DOHH2 (cell line): Measurements from ENCODE around the gene DLX3.

Experiments used
- H3F3A ChIP-seq: fragments of 200-600 bp; sonication (generic), shearing (Covaris generic); 2 replicates; pipeline ENCODE4 v1.6.0; 2016; ENCODE audit warnings: antibody characterized with exemption, mild to moderate bottlenecking; ENCODE audit not compliant: control insufficient read depth, insufficient read depth
- H3K27ac ChIP-seq: fragments of 200-600 bp; sonication (generic); 2 replicates; pipeline ENCODE4 v1.5.1; 2014; ENCODE audit warnings: low read depth, mild to moderate bottlenecking, low read length, moderate library complexity
- H3K27me3 ChIP-seq: fragments of 200-600 bp; sonication (generic); 2 replicates; pipeline ENCODE4 v1.6.1; 2014; ENCODE audit warnings: mild to moderate bottlenecking, low read length, mixed read lengths; ENCODE audit not compliant: control insufficient read depth
- H3K36me3 ChIP-seq: fragments of 200-600 bp; sonication (generic); 2 replicates; pipeline ENCODE4 v1.6.1; 2014; ENCODE audit warnings: mild to moderate bottlenecking, low read length, moderate library complexity, mixed read lengths; ENCODE audit not compliant: control insufficient read depth
- H3K4me1 ChIP-seq: fragments of 200-600 bp; sonication (generic); 2 replicates; pipeline ENCODE4 v1.6.1; 2014; ENCODE audit warnings: mild to moderate bottlenecking, low read length, mixed read lengths; ENCODE audit not compliant: control insufficient read depth
- H3K4me2 ChIP-seq: fragments of 200-600 bp; sonication (generic); 2 replicates; pipeline ENCODE4 v1.6.0; 2014; ENCODE audit warnings: mild to moderate bottlenecking, low read length, moderate library complexity
- H3K4me3 ChIP-seq: fragments of 200-600 bp; sonication (generic); 2 replicates; pipeline ENCODE4 v1.5.1; 2014; ENCODE audit warnings: mild to moderate bottlenecking, low read length, mixed read lengths
- H3K79me2 ChIP-seq: fragments of 200-600 bp; sonication (generic); 2 replicates; pipeline ENCODE4 v1.6.1; 2014; ENCODE audit warnings: mild to moderate bottlenecking, low read length, mixed read lengths; ENCODE audit not compliant: control insufficient read depth
- H3K9me2 ChIP-seq: fragments of 200-600 bp; sonication (generic); replicated peaks from 2 replicates; pipeline ENCODE4 v1.6.1; 2014; ENCODE audit warnings: mild to moderate bottlenecking, low read length, mixed read lengths; ENCODE audit not compliant: control insufficient read depth
- H3K9me3 ChIP-seq: fragments of 200-600 bp; sonication (generic); 2 replicates; pipeline ENCODE4 v1.6.1; 2014; ENCODE audit warnings: antibody characterized with exemption, low read length, mixed read lengths; ENCODE audit not compliant: control insufficient read depth, insufficient read depth
- H4K20me1 ChIP-seq: fragments of 200-600 bp; sonication (generic); 2 replicates; pipeline ENCODE4 v1.6.0; 2014; ENCODE audit warnings: low read depth, mild to moderate bottlenecking, antibody characterized with exemption, low read length, moderate library complexity; ENCODE audit not compliant: control insufficient read depth, insufficient read depth
- CTCF ChIP-seq: fragments of 200-600 bp; sonication (generic); IDR thresholded peaks from one replicate; pipeline ENCODE4 v1.5.1; 2014; ENCODE audit warnings: antibody characterized with exemption, mild to moderate bottlenecking, low read depth, low read length; ENCODE audit not compliant: poor library complexity, severe bottlenecking
- EZH2phosphoT487 ChIP-seq: fragments of 200-600 bp; sonication (generic); IDR thresholded peaks from 2 replicates; pipeline ENCODE4 v1.6.1; 2017; ENCODE audit warnings: borderline replicate concordance, mild to moderate bottlenecking, antibody characterized with exemption, low read length, moderate library complexity, mixed read lengths

Gene DLX3

GRCh38 chr17:49985310-49985990 is 9.6 kb downstream of the DLX3 start:
- H3K27ac ChIP-seq: no peak overlapping the region
- H3K9me3 ChIP-seq: no peaks in the 10 kb centered on the region
- H3K36me3 ChIP-seq: no peaks in the 10 kb centered on the region
- no peaks in the 10 kb centered on the region for H4K20me1 ChIP-seq
- no peaks in the 10 kb centered on the region for H3F3A ChIP-seq
- TF ChIP-seq EZH2phosphoT487: no peak
- no peak overlapping the region for H3K4me3 ChIP-seq
- H3K9me2 ChIP-seq: no peaks in the 10 kb centered on the region
- no peak overlapping the region for H3K4me2 ChIP-seq
- H3K27me3 ChIP-seq: peaks cover 3% of the 10 kb centered on the region
- H3K4me1 ChIP-seq: no peaks in the 10 kb centered on the region
- H3K79me2 ChIP-seq: no peaks in the 10 kb centered on the region

- TF ChIP-seq EZH2phosphoT487 (no peak), CTCF (no peak)
- H3K36me3 ChIP-seq: no peaks in the 10 kb centered on the region
Observed at GRCh38 chr17:49984776-49985175, 10.2 kb downstream of the DLX3 start.

GRCh38 chr17:49984283-49984682 is 10.7 kb downstream of the DLX3 start:
- no peak for TF ChIP-seq EZH2phosphoT487
- TF ChIP-seq CTCF: no peak
- Histone ChIP-seq H3K4me2 (no peak overlapping the region), H4K20me1 (no peaks in the 10 kb centered on the region), H3K9me3 (no peaks in the 10 kb centered on the region), H3K79me2 (no peaks in the 10 kb centered on the region), H3F3A (no peaks in the 10 kb centered on the region), H3K27me3 (peaks cover 6% of the 10 kb centered on the region), H3K9me2 (no peaks in the 10 kb centered on the region), H3K27ac (no peak overlapping the region), H3K4me3 (no peak overlapping the region), H3K4me1 (no peaks in the 10 kb centered on the region), H3K36me3 (no peaks in the 10 kb centered on the region)

More at GRCh38 chr17:49984776-49985175, 10.2 kb downstream of the DLX3 start:
- Histone ChIP-seq H3K9me3 (no peaks in the 10 kb centered on the region), H3K4me1 (no peaks in the 10 kb centered on the region), H3K79me2 (no peaks in the 10 kb centered on the region), H3K27ac (no peak overlapping the region), H3K27me3 (peaks cover 5% of the 10 kb centered on the region), H4K20me1 (no peaks in the 10 kb centered on the region), H3K4me3 (no peak overlapping the region), H3F3A (no peaks in the 10 kb centered on the region), H3K4me2 (no peak overlapping the region), H3K9me2 (no peaks in the 10 kb centered on the region)

GRCh38 chr17:49980703-49981197 is 14.3 kb downstream of the DLX3 start:
- no peaks in the 10 kb centered on the region for H3F3A ChIP-seq
- H3K27me3 ChIP-seq: peaks cover 14% of the 10 kb centered on the region
- H3K36me3 ChIP-seq: no peaks in the 10 kb centered on the region
- no peaks in the 10 kb centered on the region for H3K9me3 ChIP-seq
- no peaks in the 10 kb centered on the region for H3K4me1 ChIP-seq
- H3K4me3 ChIP-seq: no peak overlapping the region
- no peak for TF ChIP-seq CTCF
- no peak for TF ChIP-seq EZH2phosphoT487
- H3K27ac ChIP-seq: no peak overlapping the region
- no peaks in the 10 kb centered on the region for H3K9me2 ChIP-seq
- H3K4me2 ChIP-seq: no peak overlapping the region
- H3K79me2 ChIP-seq: no peaks in the 10 kb centered on the region
- no peaks in the 10 kb centered on the region for H4K20me1 ChIP-seq
